Stimulated activated CD8-positive, alpha-beta memory T cell treated with anti-CD3 and anti-CD28 coated beads, Interleukin-15, amount 100 ng/mL, for 24 hours (primary cell): Measurements from ENCODE around the gene VGLL1.

Experiments
- DNase-seq: peaks from one replicate; pipeline ENCODE4 v3.0.0-alpha.2; 2020; ENCODE audit warnings: low read depth

Gene VGLL1

DNA sequence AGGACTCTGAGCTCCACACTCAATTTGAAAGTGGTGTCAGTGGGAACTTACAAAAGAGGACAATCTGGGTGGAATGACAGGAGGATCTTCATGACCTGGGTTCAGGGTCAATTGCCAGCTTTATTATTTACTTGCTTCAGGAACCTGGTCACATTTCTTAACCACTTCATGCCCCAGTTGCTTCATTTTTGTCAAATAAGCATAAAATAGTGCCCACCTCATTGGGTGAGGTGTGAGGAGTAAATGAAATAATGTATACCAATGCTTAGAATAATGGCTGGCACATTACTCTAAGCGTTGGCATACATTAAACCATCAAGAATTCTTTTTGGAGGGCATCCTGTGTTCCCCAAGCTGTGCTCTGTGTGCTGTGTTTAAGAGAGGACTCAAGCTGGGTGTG lies 19.4 kb downstream of the VGLL1 start:
- no peak for DNase-seq

- DNase-seq: no peak
Measured at GRCh38 chrX:136555694-136556093, 23.7 kb downstream of the VGLL1 start.

DNA sequence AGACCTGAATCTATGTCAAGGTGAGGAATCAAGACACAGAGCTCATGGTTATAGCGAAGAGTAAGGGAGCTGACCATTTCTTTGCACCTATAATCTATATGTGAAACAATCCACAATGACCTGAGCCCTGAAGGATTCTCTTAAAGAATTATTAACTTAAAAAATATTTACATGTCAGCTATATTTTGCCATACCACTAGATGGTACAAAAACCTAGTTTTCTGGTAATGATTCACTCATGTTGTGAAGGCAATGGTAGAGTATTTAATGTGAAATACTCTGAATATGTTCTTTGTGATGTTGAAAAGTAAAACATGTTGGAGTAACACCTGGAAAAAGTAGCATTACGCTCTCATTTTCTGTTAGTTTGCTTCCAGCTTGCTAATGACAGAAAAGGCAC lies 40.0 kb downstream of the VGLL1 start:
- no peak for DNase-seq

- DNase-seq: no peak
Measured at GRCh38 chrX:136574548-136574947, 42.5 kb downstream of the VGLL1 start.

- DNase-seq: peak; percentile 1
Measured at GRCh38 chrX:136577552-136577951, 45.5 kb downstream of the VGLL1 start.

- DNase-seq: no peak
Measured at GRCh38 chrX:136580316-136580715, 48.3 kb downstream of the VGLL1 start.

- DNase-seq: no peak
Measured at GRCh38 chrX:136582624-136583023, 50.6 kb downstream of the VGLL1 start.

GRCh38 chrX:136584545-136584944 lies 52.5 kb downstream of the VGLL1 start:
- no peak for DNase-seq

GRCh38 chrX:136585262-136585661 lies 53.2 kb downstream of the VGLL1 start:
- DNase-seq: no peak

DNA sequence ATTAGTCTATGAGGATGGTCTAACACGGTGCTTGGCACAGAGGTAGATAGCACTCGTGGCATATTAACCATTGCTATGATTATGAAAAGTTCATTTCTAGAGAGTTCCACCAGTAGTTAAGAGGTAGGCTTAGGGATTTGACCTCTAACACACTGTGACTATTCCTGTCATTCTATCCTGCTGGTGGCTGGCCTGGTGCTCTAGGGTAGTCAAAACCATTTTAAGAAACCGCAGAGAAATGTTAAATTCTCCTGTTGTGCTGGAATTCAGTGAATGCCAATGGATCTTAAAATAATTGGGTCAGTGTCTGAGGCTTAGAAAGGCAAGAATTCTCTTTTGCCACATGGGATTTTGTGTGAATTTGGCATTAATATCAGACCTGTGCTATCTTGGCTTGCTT lies 53.9 kb downstream of the VGLL1 start:
- DNase-seq: no peak

- DNase-seq: no peak
Measured at GRCh38 chrX:136586386-136586785, 54.4 kb downstream of the VGLL1 start.

DNA sequence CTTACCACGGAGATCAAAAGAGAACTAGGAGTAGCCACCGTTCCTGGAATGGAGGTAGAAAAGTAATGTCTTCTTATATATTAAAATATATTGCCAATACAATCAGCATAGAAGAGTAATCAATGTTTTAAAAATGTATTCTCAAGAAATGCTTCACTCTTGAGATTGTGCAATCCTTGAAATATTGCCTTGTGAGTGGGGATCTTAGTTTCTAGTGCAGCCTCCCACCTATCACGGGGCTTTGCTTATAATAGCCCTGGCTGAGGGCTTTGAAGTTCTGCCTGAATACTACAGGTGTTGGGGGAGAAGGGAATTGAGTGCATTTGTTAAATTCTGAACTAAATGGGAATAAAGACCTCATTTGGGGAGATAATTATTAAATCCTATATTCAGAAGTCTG lies 55.5 kb downstream of the VGLL1 start:
- no peak for DNase-seq

GRCh38 chrX:136588036-136588435 lies 56.0 kb downstream of the VGLL1 start:
- no peak for DNase-seq

GRCh38 chrX:136589966-136590365 lies 58.0 kb downstream of the VGLL1 start:
- no peak for DNase-seq

- DNase-seq: no peak
Measured at GRCh38 chrX:136597356-136597755, 65.3 kb downstream of the VGLL1 start.

- no peak for DNase-seq
Measured at GRCh38 chrX:136597954-136598353, 65.9 kb downstream of the VGLL1 start.

- no peak for DNase-seq
Measured at GRCh38 chrX:136598631-136599030, 66.6 kb downstream of the VGLL1 start.

GRCh38 chrX:136600059-136600458 lies 68.0 kb downstream of the VGLL1 start:
- no peak for DNase-seq
